ENCODE measurements around the gene TMPRSS7. TPM values are rescaled to one million over a fixed set of nuclear protein-coding genes. Genes with fewer than 3 reads are reported as not detected.

Gene TMPRSS7
- polyA plus RNA-seq, 1 donor (not counting 4 experiments of a cell fraction or from before 2014, with no cell fraction given) = 0.18 TPM

DNA sequence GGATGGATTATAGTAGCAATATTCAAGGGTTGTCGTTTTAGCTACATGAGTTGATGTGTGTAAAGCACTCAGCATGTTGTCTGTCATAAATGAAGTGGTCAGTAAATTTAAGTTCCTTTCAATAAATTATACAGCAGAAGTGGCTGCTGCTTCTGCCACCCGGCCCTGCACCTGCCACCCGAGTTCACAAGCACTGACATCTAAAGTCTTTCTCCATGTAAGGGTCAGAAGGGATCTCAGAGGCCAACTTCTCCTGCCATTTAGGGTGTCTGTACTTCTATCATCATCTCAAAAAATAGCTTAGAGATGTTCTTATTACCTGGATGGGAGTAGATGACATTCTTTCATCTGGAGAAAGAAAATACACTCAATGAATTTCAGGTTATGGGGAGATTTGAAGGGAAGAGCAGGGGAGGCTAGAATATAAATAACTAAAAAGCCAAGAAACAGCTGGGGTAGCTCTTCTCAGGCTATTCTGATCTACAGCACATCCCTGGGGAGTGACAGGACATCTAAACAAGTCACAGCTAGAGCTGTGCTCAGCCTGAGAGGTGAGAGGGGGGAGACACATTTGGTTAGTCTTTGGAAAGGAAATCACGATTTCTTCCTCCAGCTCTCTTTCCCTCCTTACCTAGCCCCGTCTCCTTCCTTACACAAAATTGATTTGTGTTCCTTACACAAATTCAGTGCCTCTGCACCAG, 90.5 kb downstream of the TMPRSS7 start:
- peaks cover 7 to 9% of the 10 kb centered on the region in 2 experiments for H3K36me3 ChIP-seq (ENCODE audit: control insufficient read depth in 2 of 2, extremely low read depth in 1 of 2, insufficient read depth in 2 of 2, low read length in 2 of 2)
- no peak overlapping the region for H2AFZ ChIP-seq (ENCODE audit: control insufficient read depth, low read length)
- dilution Hi-C loops (cut with MboI; ENCODE audit: extremely low pct_ligation_motif_present, low sequenced_read_pairs) = no loop called here
- FAIRE-seq = no peak
- no peaks in the 10 kb centered on the region for H3K9me1 ChIP-seq (ENCODE audit: control insufficient read depth, extremely low read depth, insufficient read depth, low read length)
- no peaks in the 10 kb centered on the region for H3K27me3 ChIP-seq (ENCODE audit: control insufficient read depth, extremely low read depth, insufficient read depth, low read length)
- H3K79me2 ChIP-seq (ENCODE audit: control insufficient read depth, insufficient read depth, low read length) = no peaks in the 10 kb centered on the region
- no peak overlapping the region for H3K4me2 ChIP-seq (ENCODE audit: control insufficient read depth, extremely low read depth, insufficient read depth, low read depth, low read length)
- H3K4me1 ChIP-seq (ENCODE audit: control insufficient read depth, extremely low read depth, insufficient read depth, low read length) = peaks cover 18% of the 10 kb centered on the region
- H3K9me3 ChIP-seq (ENCODE audit: control insufficient read depth, low read depth, low read length) = no peaks in the 10 kb centered on the region
- no peak overlapping the region for H3K4me3 ChIP-seq (ENCODE audit: control insufficient read depth in 2 of 3, extremely low read depth in 1 of 3, insufficient read depth in 2 of 3, low read depth in 1 of 3, low read length in 3 of 3)
- H3K27ac ChIP-seq (ENCODE audit: control insufficient read depth, insufficient read depth, low read length) = no peak overlapping the region
- no peak overlapping the region for H3K9ac ChIP-seq (ENCODE audit: control insufficient read depth, extremely low read depth, insufficient read depth, low read length)
- no peak for DNase-seq (ENCODE audit: low read depth, low spot score)
- TF ChIP-seq EZH2 (IDR thresholded peaks at IDR 0.05; ENCODE audit: low read length) = no peak
- TF ChIP-seq, protein P1, sequence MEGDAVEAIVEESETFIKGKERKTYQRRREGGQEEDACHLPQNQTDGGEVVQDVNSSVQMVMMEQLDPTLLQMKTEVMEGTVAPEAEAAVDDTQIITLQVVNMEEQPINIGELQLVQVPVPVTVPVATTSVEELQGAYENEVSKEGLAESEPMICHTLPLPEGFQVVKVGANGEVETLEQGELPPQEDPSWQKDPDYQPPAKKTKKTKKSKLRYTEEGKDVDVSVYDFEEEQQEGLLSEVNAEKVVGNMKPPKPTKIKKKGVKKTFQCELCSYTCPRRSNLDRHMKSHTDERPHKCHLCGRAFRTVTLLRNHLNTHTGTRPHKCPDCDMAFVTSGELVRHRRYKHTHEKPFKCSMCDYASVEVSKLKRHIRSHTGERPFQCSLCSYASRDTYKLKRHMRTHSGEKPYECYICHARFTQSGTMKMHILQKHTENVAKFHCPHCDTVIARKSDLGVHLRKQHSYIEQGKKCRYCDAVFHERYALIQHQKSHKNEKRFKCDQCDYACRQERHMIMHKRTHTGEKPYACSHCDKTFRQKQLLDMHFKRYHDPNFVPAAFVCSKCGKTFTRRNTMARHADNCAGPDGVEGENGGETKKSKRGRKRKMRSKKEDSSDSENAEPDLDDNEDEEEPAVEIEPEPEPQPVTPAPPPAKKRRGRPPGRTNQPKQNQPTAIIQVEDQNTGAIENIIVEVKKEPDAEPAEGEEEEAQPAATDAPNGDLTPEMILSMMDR (optimal IDR thresholded peaks at IDR 0.05 in 1 of 3, IDR thresholded peaks at IDR 0.05 in 1 of 3, conservative IDR thresholded peaks at IDR 0.05 in 1 of 3; ENCODE audit: extremely low read depth in 1 of 3, insufficient read depth in 2 of 3, low read length in 3 of 3) = no peak
- H4K20me1 ChIP-seq (ENCODE audit: control insufficient read depth, extremely low read depth, insufficient read depth, low read length) = no peaks in the 10 kb centered on the region

DNA sequence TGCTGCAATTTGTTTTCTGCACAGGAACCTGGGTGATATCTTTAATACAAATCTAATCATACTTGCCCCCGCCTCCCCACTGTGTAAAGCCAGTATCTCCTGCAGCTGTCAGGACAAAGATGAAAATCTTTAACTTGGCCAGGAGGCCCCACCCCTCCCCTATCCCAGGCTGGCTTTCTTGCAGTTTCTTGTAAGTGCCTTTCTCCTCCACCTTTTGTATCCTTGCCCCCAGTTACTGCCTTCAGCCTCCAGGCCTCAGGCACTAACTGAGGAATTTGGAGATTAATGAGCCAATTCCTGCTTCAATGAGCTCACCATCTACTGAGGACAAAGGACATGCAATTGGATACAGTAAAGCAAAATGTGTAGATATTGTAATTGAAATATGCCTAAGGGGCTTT, 92.0 kb downstream of the TMPRSS7 start:
- H3K9me3 ChIP-seq (ENCODE audit: control insufficient read depth, low read depth, low read length) = no peaks in the 10 kb centered on the region
- H3K4me2 ChIP-seq (ENCODE audit: control insufficient read depth, extremely low read depth, insufficient read depth, low read depth, low read length) = no peak overlapping the region
- H3K27me3 ChIP-seq (ENCODE audit: control insufficient read depth, extremely low read depth, insufficient read depth, low read length) = no peaks in the 10 kb centered on the region
- H2AFZ ChIP-seq (ENCODE audit: control insufficient read depth, low read length) = no peak overlapping the region
- H3K4me1 ChIP-seq (ENCODE audit: control insufficient read depth, extremely low read depth, insufficient read depth, low read length) = peaks cover 18% of the 10 kb centered on the region
- no peaks in the 10 kb centered on the region for H3K79me2 ChIP-seq (ENCODE audit: control insufficient read depth, insufficient read depth, low read length)
- H3K9ac ChIP-seq (ENCODE audit: control insufficient read depth, extremely low read depth, insufficient read depth, low read length) = no peak overlapping the region
- DNase-seq (ENCODE audit: low read depth, low spot score) (no peak), FAIRE-seq (peak; percentile 34)
- TF ChIP-seq EZH2 (IDR thresholded peaks at IDR 0.05; ENCODE audit: low read length) = no peak
- TF ChIP-seq, protein P1 (optimal IDR thresholded peaks at IDR 0.05 in 1 of 3, IDR thresholded peaks at IDR 0.05 in 1 of 3, conservative IDR thresholded peaks at IDR 0.05 in 1 of 3; ENCODE audit: extremely low read depth in 1 of 3, insufficient read depth in 2 of 3, low read length in 3 of 3) = no peak
- no peak overlapping the region for H3K4me3 ChIP-seq (ENCODE audit: control insufficient read depth in 2 of 3, extremely low read depth in 1 of 3, insufficient read depth in 2 of 3, low read depth in 1 of 3, low read length in 3 of 3)
- H3K9me1 ChIP-seq (ENCODE audit: control insufficient read depth, extremely low read depth, insufficient read depth, low read length) = no peaks in the 10 kb centered on the region
- H3K36me3 ChIP-seq (ENCODE audit: control insufficient read depth in 2 of 2, extremely low read depth in 1 of 2, insufficient read depth in 2 of 2, low read length in 2 of 2) = peaks cover 7 to 8% of the 10 kb centered on the region in 2 experiments
- no peaks in the 10 kb centered on the region for H4K20me1 ChIP-seq (ENCODE audit: control insufficient read depth, extremely low read depth, insufficient read depth, low read length)
- H3K27ac ChIP-seq (ENCODE audit: control insufficient read depth, insufficient read depth, low read length) = no peak overlapping the region
- dilution Hi-C loops (cut with MboI; ENCODE audit: extremely low pct_ligation_motif_present, low sequenced_read_pairs) = no loop called here
